H1 (cell line): ENCODE data around the gene CAPZB. TPM values are rescaled to one million over a fixed set of nuclear protein-coding genes. Genes with fewer than 3 reads are reported as not detected.

Source experiments
- CTCF ChIA-PET: fragments of 300-600 bp; sonication (Branson Sonifier 250); formaldehyde crosslinking; loops from one replicate; lab custom pipeline; 2021; ENCODE audit not compliant: partially characterized antibody; lab: Charles Lee
- POLR2A ChIA-PET: fragments of 300-600 bp; sonication (Branson Sonifier 250); formaldehyde crosslinking; loops from one replicate; lab custom pipeline; 2021; ENCODE audit warnings: inconsistent platforms; ENCODE audit not compliant: partially characterized antibody; lab: Charles Lee
- DNase-seq, 2 experiments: peaks; one replicate each; pipeline versions ENCODE4 v3.0.0 to v3.0.0-alpha.2; 2010 to 2022; ENCODE audit warnings: low spot score in 2 of 2, low read depth in 1 of 2, mixed read lengths in 1 of 2
- FAIRE-seq: peaks from 2 replicates; lab custom pipeline; 2011; peaks lifted over from hg19 to GRCh38; lab: Jason Lieb, UNC
- H2AFZ ChIP-seq: 2 replicates; pipeline ENCODE4 v1.8.1; 2012; ENCODE audit warnings: low read length, inconsistent platforms
- H2AK5ac ChIP-seq: 2 replicates; pipeline ENCODE4 v1.6.1; 2013; ENCODE audit warnings: low read depth, low read length
- H2BK120ac ChIP-seq: replicated peaks from 2 replicates; pipeline ENCODE3; 2013; ENCODE audit warnings: low read depth, low read length, inconsistent platforms
- H2BK12ac ChIP-seq: 2 replicates; pipeline ENCODE4 v1.6.1; 2013; ENCODE audit warnings: low read depth, low read length
- H2BK15ac ChIP-seq: 2 replicates; pipeline ENCODE4 v1.6.1; 2013; ENCODE audit warnings: low read length
- H2BK20ac ChIP-seq: 2 replicates; pipeline ENCODE4 v1.6.1; 2013; ENCODE audit warnings: low read length
- H2BK5ac ChIP-seq: 2 replicates; pipeline ENCODE4 v1.6.1; 2013; ENCODE audit warnings: low read depth, low read length
- H3K14ac ChIP-seq: 2 replicates; pipeline ENCODE4 v1.6.1; 2013; ENCODE audit warnings: inconsistent platforms; ENCODE audit not compliant: insufficient read length
- H3K18ac ChIP-seq: 2 replicates; pipeline ENCODE4 v1.6.1; 2013; ENCODE audit warnings: low read length; ENCODE audit errors: extremely low read depth
- H3K23ac ChIP-seq: 2 replicates; pipeline ENCODE4 v1.6.1; 2013; ENCODE audit warnings: inconsistent platforms; ENCODE audit not compliant: insufficient read length
- H3K23me2 ChIP-seq: 2 replicates; pipeline ENCODE4 v1.6.1; 2013; ENCODE audit warnings: low read depth, low read length
- H3K27ac ChIP-seq: 2 replicates; pipeline ENCODE4 v1.6.1; 2011; ENCODE audit warnings: low read depth, low read length, inconsistent platforms
- H3K27me3 ChIP-seq, 4 experiments: replicated peaks in 1 of 4; 1 replicate in 1 of 4; 2 replicates in 3 of 4; pipeline versions ENCODE4 v1.6.1 to v1.8.1; 2011 to 2013; ENCODE audit warnings: low read length in 3 of 4, mild to moderate bottlenecking in 3 of 4, inconsistent platforms in 2 of 4, mixed read lengths in 2 of 4, moderate library complexity in 1 of 4; ENCODE audit not compliant: control insufficient read depth in 3 of 4, insufficient read depth in 3 of 4; ENCODE audit errors: extremely low read depth in 1 of 4
- H3K36me3 ChIP-seq, 4 experiments: 2 replicates each; pipeline versions ENCODE4 v1.6.1 to v1.8.1; 2011 to 2013; ENCODE audit warnings: mild to moderate bottlenecking in 4 of 4, low read length in 3 of 4, moderate library complexity in 2 of 4, control low read depth in 1 of 4, inconsistent platforms in 1 of 4; ENCODE audit not compliant: insufficient read depth in 4 of 4, control insufficient read depth in 2 of 4
- H3K4ac ChIP-seq: replicated peaks from 2 replicates; pipeline ENCODE3; 2013; ENCODE audit warnings: low read length, low read depth, mixed read lengths, inconsistent platforms; ENCODE audit not compliant: insufficient read length
- H3K4me1 ChIP-seq, 4 experiments: replicated peaks in 1 of 4; 1 replicate in 1 of 4; 2 replicates in 3 of 4; pipeline versions ENCODE4 v1.6.1 to v1.8.1; 2011 to 2013; ENCODE audit warnings: low read length in 3 of 4, inconsistent platforms in 2 of 4, mixed read lengths in 1 of 4; ENCODE audit not compliant: insufficient read depth in 4 of 4, control insufficient read depth in 3 of 4
- H3K4me2 ChIP-seq, 2 experiments: 2 replicates each; pipeline versions ENCODE4 v1.6.1 to v1.8.1; 2011 to 2013; ENCODE audit warnings: low read depth in 2 of 2, low read length in 2 of 2, control low read depth in 1 of 2, inconsistent platforms in 1 of 2, mild to moderate bottlenecking in 1 of 2; ENCODE audit not compliant: insufficient read depth in 1 of 2
- H3K4me3 ChIP-seq, 4 experiments: fragments of 200-600, 300-600 bp in 1 of 4; sonication (generic), shearing (Covaris generic), sonication (Bioruptor Twin) in 1 of 4; 2 replicates each; pipeline versions ENCODE4 v1.5.1 to v1.8.1; 2011 to 2016; ENCODE audit warnings: low read length in 4 of 4, low read depth in 3 of 4, control low read depth in 2 of 4, inconsistent platforms in 2 of 4, mild to moderate bottlenecking in 2 of 4, mixed read lengths in 1 of 4, moderate library complexity in 1 of 4; ENCODE audit not compliant: insufficient read depth in 2 of 4; ENCODE audit errors: extremely low read depth in 1 of 4
- H3K56ac ChIP-seq: replicated peaks from 2 replicates; pipeline ENCODE3; 2013; ENCODE audit warnings: low read depth, mild to moderate bottlenecking, mixed read lengths, low read length, inconsistent platforms; ENCODE audit not compliant: insufficient read length
- H3K79me1 ChIP-seq: 2 replicates; pipeline ENCODE4 v1.6.1; 2013; ENCODE audit warnings: low read depth, low read length, control low read depth
- H3K79me2 ChIP-seq, 2 experiments: 2 replicates each; pipeline versions ENCODE4 v1.6.1 to v1.8.1; 2012 to 2013; ENCODE audit warnings: low read length in 2 of 2, mild to moderate bottlenecking in 2 of 2, inconsistent platforms in 1 of 2; ENCODE audit not compliant: insufficient read depth in 2 of 2, control insufficient read depth in 1 of 2
- H3K9ac ChIP-seq, 4 experiments: replicated peaks in 1 of 4; 1 replicate in 1 of 4; 2 replicates in 3 of 4; pipeline versions ENCODE4 v1.6.1 to v1.8.1; 2011 to 2013; ENCODE audit warnings: low read depth in 3 of 4, low read length in 3 of 4, control low read depth in 2 of 4, mild to moderate bottlenecking in 2 of 4, moderate library complexity in 2 of 4, inconsistent platforms in 1 of 4; ENCODE audit errors: extremely low read depth in 1 of 4
- H3K9me3 ChIP-seq, 2 experiments: 2 replicates each; pipeline versions ENCODE4 v1.6.1 to v1.8.1; 2012 to 2013; ENCODE audit warnings: mild to moderate bottlenecking in 2 of 2, moderate library complexity in 2 of 2, control low read depth in 1 of 2, inconsistent platforms in 1 of 2, low read depth in 1 of 2, low read length in 1 of 2, mixed read lengths in 1 of 2; ENCODE audit not compliant: insufficient read depth in 2 of 2
- H4K20me1 ChIP-seq, 2 experiments: replicated peaks in 1 of 2; 2 replicates each; pipeline versions ENCODE3 to v1.8.1; 2011 to 2013; ENCODE audit warnings: inconsistent platforms in 2 of 2, low read length in 2 of 2, mild to moderate bottlenecking in 1 of 2; ENCODE audit not compliant: insufficient read depth in 2 of 2, control insufficient read depth in 1 of 2
- H4K5ac ChIP-seq: 2 replicates; pipeline ENCODE4 v1.6.1; 2013; ENCODE audit warnings: low read length, low read depth, mixed read lengths, inconsistent platforms; ENCODE audit not compliant: insufficient read length
- H4K8ac ChIP-seq: 2 replicates; pipeline ENCODE4 v1.8.0; 2013; ENCODE audit warnings: mild to moderate bottlenecking, moderate library complexity, low read length, inconsistent platforms; ENCODE audit not compliant: insufficient read depth; ENCODE audit errors: extremely low read depth
- H4K91ac ChIP-seq: replicated peaks from 2 replicates; pipeline ENCODE3; 2013; ENCODE audit warnings: low read length, mixed read lengths, inconsistent platforms; ENCODE audit not compliant: insufficient read length
- CBX5 ChIP-seq: fragments of 300-800, 300-1000 bp; sonication (generic); IDR thresholded peaks from 2 replicates; pipeline ENCODE4 v1.7.1; 2016; ENCODE audit warnings: antibody characterized with exemption, low read length, low read depth
- JUND ChIP-seq: IDR thresholded peaks from 2 replicates; pipeline ENCODE4 v1.6.1; 2011; ENCODE audit warnings: mild to moderate bottlenecking, improper control_type of control experiment, low read length
- WGBS, 2 experiments: shearing (Covaris generic) in 1 of 2; methylation state at CpG; one replicate each; pipeline versions ENCODE4 v1.1.6 to v1.1.7; 2013 to 2015; ENCODE audit warnings: low lambda C conversion rate in 2 of 2, mixed read lengths in 2 of 2, inconsistent platforms in 1 of 2, low coverage in 1 of 2, missing lambda C conversion rate in 1 of 2; ENCODE audit not compliant: insufficient replicate concordance in 2 of 2, insufficient coverage in 1 of 2, insufficient read length in 1 of 2; ENCODE audit errors: extremely low coverage in 1 of 2, missing lambda C conversion rate in 1 of 2; 5-methylcytosine and 5-hydroxymethylcytosine counted together
- polyA plus RNA-seq, 7 experiments: library from polyadenylated mRNA; depleted of rRNA in 3 of 7; stranded (reverse) in 5 of 7; unstranded in 2 of 7; fragments of >200 nt in 5 of 7; fragments of 200-250 nt in 2 of 7; gene quantifications; 1 replicate in 5 of 7; 2 replicates in 1 of 7; 4 replicates in 1 of 7; pipeline versions ENCODE4 v1.2.1 to v1.2.3, GENCODE V29; 2011 to 2013; ENCODE audit warnings: missing spikeins in 2 of 7, mixed read lengths in 2 of 7
- total RNA-seq: library from RNA; stranded (reverse); fragmentation: NEBNext Ultra II Directional; extraction: Animal tissue kit (Norgen Biotek cat#: 25700); gene quantifications from 2 replicates; pipeline ENCODE4 v1.2.1, GENCODE V29; 2021

The CAPZB gene
- total and polyA plus RNA-seq, 2 of the 8 experiments (the other 6 are each of a cell fraction or from before 2014, with no cell fraction given): 162 to 371 TPM

GRCh38 chr1:19426294-19427086 lies 58.8 kb downstream of the CAPZB start:
- Histone ChIP-seq H2BK12ac (no peak overlapping the region), H3K27me3 (no peaks in the 10 kb centered on the region), H4K8ac (no peak overlapping the region), H3K27ac (no peak overlapping the region), H2AFZ (no peak overlapping the region), H4K20me1 (peaks cover 40 to 49% of the 10 kb centered on the region in 2 experiments), H3K79me2 (peaks cover 13 to 94% of the 10 kb centered on the region in 2 experiments), H3K23ac (no peak overlapping the region), H3K9ac (no peak overlapping the region), H2BK20ac (no peak overlapping the region), H3K4me1 (peaks cover 0 to 3% (median 0%) of the 10 kb centered on the region in 4 experiments; a peak in 1 of 7 replicates), H3K4me2 (no peak overlapping the region), H3K14ac (no peak overlapping the region), H2BK15ac (no peak overlapping the region), H3K36me3 (peaks cover 0 to 4% (median 0%) of the 10 kb centered on the region in 4 experiments; a peak in 1 of 8 replicates), H2BK5ac (no peak overlapping the region), H3K23me2 (no peaks in the 10 kb centered on the region), H3K4ac (no peak overlapping the region), H3K56ac (no peak overlapping the region), H3K79me1 (peaks cover 21% of the 10 kb centered on the region), H2BK120ac (no peak overlapping the region), H2AK5ac (no peak overlapping the region), H3K18ac (no peak overlapping the region), H4K5ac (no peak overlapping the region), H3K4me3 (no peak overlapping the region), H4K91ac (no peak overlapping the region), H3K9me3 (no peaks in the 10 kb centered on the region)
- no peak for FAIRE-seq
- CTCF ChIA-PET: interaction anchor here (1.3 to 2.8 kb wide), 3 partner anchors 11 to 236 kb away, joined by 3 to 9 read pairs (median 8); no protein-coding TSS in a partner anchor
- DNase-seq: no peak
- 84% methylated on average over 13 of the region's 13 CpGs; no CpG with 5 or more reads in 1 of the 2 experiments for WGBS, 2 experiments
- POLR2A ChIA-PET: interaction anchor here (0.9 kb wide), 1 partner anchor 10 kb away, joined by 3 read pairs; no protein-coding TSS in a partner anchor
- TF ChIP-seq JUND (no peak), CBX5 (no peak)
